Measurements from ENCODE around the gene MXD4.
"Not testable (repeated sequence)": the region's sequence is repeated elsewhere in the genome, so short reads cannot be mapped to it uniquely, and the experiment has no call there.

Gene MXD4

DNA sequence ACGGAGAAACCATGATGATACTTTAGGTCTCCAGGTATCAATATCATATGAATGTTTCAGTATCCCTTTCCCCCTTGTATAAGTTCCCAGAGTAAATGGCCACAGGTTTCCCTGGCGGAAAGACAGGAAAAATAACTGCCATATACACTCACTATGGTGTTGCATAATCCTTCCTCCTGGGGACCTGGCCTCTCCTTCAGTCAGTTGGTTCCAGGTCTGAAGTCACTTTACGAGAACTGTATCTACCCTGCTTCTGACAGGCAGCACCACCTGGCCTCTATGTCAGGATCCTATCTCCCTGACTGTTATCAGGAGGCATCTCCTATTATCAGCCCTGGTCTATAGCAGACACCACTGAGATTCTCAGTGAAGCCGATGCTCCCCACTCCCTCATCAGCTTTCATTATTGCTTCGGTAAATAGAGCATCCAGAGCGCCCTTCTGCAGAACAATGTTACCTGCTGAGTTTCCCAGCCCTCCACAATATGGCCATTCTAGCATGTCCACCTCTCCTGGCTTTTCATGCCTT, 42.6 kb downstream of the MXD4 start:
- Histone ChIP-seq H3K27me3 (ENCODE audit: control insufficient read depth in 5 of 5, insufficient read depth in 4 of 5, low read length in 5 of 5) (no peaks in the 10 kb centered on the region), H3K9ac (ENCODE audit: low read length in 5 of 5) (peak overlapping the region in 1 of 5 donors; percentile 30), H3K36me3 (ENCODE audit: control insufficient read depth in 5 of 5, insufficient read depth in 5 of 5, low read length in 5 of 5) (peaks cover 0 to 13% (median 6%) of the 10 kb centered on the region in 5 donors), H3K27ac (ENCODE audit: low read depth, low read length) (no peak overlapping the region), H3K9me3 (ENCODE audit: control insufficient read depth in 5 of 5, low read length in 5 of 5) (no peaks in the 10 kb centered on the region), H3K4me3 (ENCODE audit: low read depth in 1 of 5, low read length in 5 of 5) (no peak overlapping the region), H3K4me1 (ENCODE audit: control insufficient read depth in 5 of 5, insufficient read depth in 5 of 5, low read length in 5 of 5) (peaks cover 0 to 9% (median 4%) of the 10 kb centered on the region in 5 donors)

- Histone ChIP-seq H3K9ac (ENCODE audit: low read length in 5 of 5) (no peak overlapping the region), H3K9me3 (ENCODE audit: control insufficient read depth in 5 of 5, low read length in 5 of 5) (no peaks in the 10 kb centered on the region), H3K4me1 (ENCODE audit: control insufficient read depth in 5 of 5, insufficient read depth in 5 of 5, low read length in 5 of 5) (peaks cover 0 to 9% (median 4%) of the 10 kb centered on the region in 5 donors), H3K4me3 (ENCODE audit: low read depth in 1 of 5, low read length in 5 of 5) (no peak overlapping the region), H3K36me3 (ENCODE audit: control insufficient read depth in 5 of 5, insufficient read depth in 5 of 5, low read length in 5 of 5) (peaks cover 0 to 12% (median 6%) of the 10 kb centered on the region in 5 donors), H3K27me3 (ENCODE audit: control insufficient read depth in 5 of 5, insufficient read depth in 4 of 5, low read length in 5 of 5) (no peaks in the 10 kb centered on the region), H3K27ac (ENCODE audit: low read depth, low read length) (no peak overlapping the region)
Observed at GRCh38 chr4:2218436-2218835, 43.5 kb downstream of the MXD4 start.

GRCh38 chr4:2217726-2218125, 44.2 kb downstream of the MXD4 start:
- Histone ChIP-seq H3K9me3 (ENCODE audit: control insufficient read depth in 5 of 5, low read length in 5 of 5) (no peaks in the 10 kb centered on the region), H3K9ac (ENCODE audit: low read length in 5 of 5) (no peak overlapping the region), H3K27me3 (ENCODE audit: control insufficient read depth in 5 of 5, insufficient read depth in 4 of 5, low read length in 5 of 5) (no peaks in the 10 kb centered on the region), H3K4me3 (ENCODE audit: low read depth in 1 of 5, low read length in 5 of 5) (no peak overlapping the region), H3K36me3 (ENCODE audit: control insufficient read depth in 5 of 5, insufficient read depth in 5 of 5, low read length in 5 of 5) (peaks cover 0 to 5% (median under 1%) of the 10 kb centered on the region in 5 donors), H3K4me1 (ENCODE audit: control insufficient read depth in 5 of 5, insufficient read depth in 5 of 5, low read length in 5 of 5) (peaks cover 0 to 9% (median 4%) of the 10 kb centered on the region in 5 donors), H3K27ac (ENCODE audit: low read depth, low read length) (no peak overlapping the region)

DNA sequence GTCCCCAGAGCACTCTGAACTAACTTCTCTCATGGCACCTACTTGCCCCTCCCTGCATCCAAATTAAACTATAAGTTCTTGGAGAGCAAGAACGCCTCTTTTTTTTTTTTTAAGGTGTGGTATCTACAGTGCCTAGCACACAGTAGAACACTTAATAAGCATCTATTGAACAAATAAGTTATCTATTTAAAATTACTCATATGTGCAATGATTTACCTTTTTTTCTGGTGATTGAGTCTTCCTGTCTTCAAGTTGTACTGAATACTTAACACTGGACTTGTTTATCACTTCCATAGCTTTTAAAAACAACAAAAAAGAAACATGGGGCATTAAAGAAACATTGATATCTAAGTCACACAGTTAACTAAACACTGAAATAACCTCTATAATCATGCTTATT, 49.1 kb downstream of the MXD4 start:
- H3K4me3 ChIP-seq (ENCODE audit: low read depth in 1 of 5, low read length in 5 of 5): no peak overlapping the region
- no peaks in the 10 kb centered on the region for H3K9me3 ChIP-seq (ENCODE audit: control insufficient read depth in 5 of 5, low read length in 5 of 5)
- no peak overlapping the region for H3K9ac ChIP-seq (ENCODE audit: low read length in 5 of 5)
- H3K27ac ChIP-seq (ENCODE audit: low read depth, low read length): no peak overlapping the region
- H3K36me3 ChIP-seq (ENCODE audit: control insufficient read depth in 5 of 5, insufficient read depth in 5 of 5, low read length in 5 of 5): peaks cover 0 to 1% (median under 1%) of the 10 kb centered on the region in 5 donors
- H3K4me1 ChIP-seq (ENCODE audit: control insufficient read depth in 5 of 5, insufficient read depth in 5 of 5, low read length in 5 of 5): no peaks in the 10 kb centered on the region
- no peaks in the 10 kb centered on the region for H3K27me3 ChIP-seq (ENCODE audit: control insufficient read depth in 5 of 5, insufficient read depth in 4 of 5, low read length in 5 of 5)

DNA sequence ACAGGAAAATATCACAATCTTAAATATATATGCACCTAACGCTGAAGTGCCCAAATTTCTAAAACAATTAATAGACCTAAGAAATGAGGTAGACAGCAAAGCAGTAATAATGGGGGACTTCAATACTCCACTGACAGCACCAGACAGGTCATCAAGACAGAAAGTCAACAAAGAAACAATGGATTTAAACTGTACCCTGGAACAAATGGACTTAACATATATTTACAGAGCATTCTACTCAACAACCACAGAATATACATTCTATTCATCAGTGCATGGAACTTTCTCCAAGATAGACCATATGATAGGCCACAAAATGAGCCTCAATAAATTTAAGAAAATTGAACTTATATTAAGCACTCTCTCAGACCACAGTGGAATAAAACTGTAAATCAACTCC, 59.1 kb downstream of the MXD4 start:
- H3K27me3 ChIP-seq (ENCODE audit: control insufficient read depth in 5 of 5, insufficient read depth in 4 of 5, low read length in 5 of 5); H3K27ac ChIP-seq (ENCODE audit: low read depth, low read length); H3K9ac ChIP-seq (ENCODE audit: low read length in 5 of 5); H3K36me3 ChIP-seq (ENCODE audit: control insufficient read depth in 5 of 5, insufficient read depth in 5 of 5, low read length in 5 of 5); H3K9me3 ChIP-seq (ENCODE audit: control insufficient read depth in 5 of 5, low read length in 5 of 5); H3K4me3 ChIP-seq (ENCODE audit: low read depth in 1 of 5, low read length in 5 of 5): not testable (repeated sequence)
- peaks cover 0 to 11% (median 4%) of the 10 kb centered on the region in 5 donors for H3K4me1 ChIP-seq (ENCODE audit: control insufficient read depth in 5 of 5, insufficient read depth in 5 of 5, low read length in 5 of 5)

Data from subcutaneous abdominal adipose tissue (tissue), 5 donors.